Hepatocyte (in vitro differentiated cells): Measurements from ENCODE around the gene ELK1. TPM values are rescaled to one million over a fixed set of nuclear protein-coding genes. Genes with fewer than 3 reads are reported as not detected.

ENCODE experiments used
- DNase-seq: peaks from one replicate; pipeline ENCODE4 v3.0.0-alpha.2; 2016; ENCODE audit warnings: low spot score
- H2AFZ ChIP-seq: fragments of 200-600 bp; sonication (generic); 2 replicates; pipeline ENCODE4 v1.6.0; 2016; ENCODE audit warnings: antibody characterized with exemption, mild to moderate bottlenecking
- H3K27ac ChIP-seq: fragments of 200-600 bp; sonication (generic); 2 replicates; pipeline ENCODE4 v1.5.1; 2016; ENCODE audit warnings: mild to moderate bottlenecking
- H3K27me3 ChIP-seq: fragments of 200-600 bp; sonication (generic); 2 replicates; pipeline ENCODE4 v1.6.1; 2016
- H3K36me3 ChIP-seq: fragments of 200-600 bp; sonication (generic); replicated peaks from 2 replicates; pipeline ENCODE4 v1.5.1; 2016; ENCODE audit warnings: low read depth; ENCODE audit not compliant: insufficient read depth
- H3K4me1 ChIP-seq: fragments of 200-600 bp; sonication (generic); 2 replicates; pipeline ENCODE4 v1.5.1; 2016; ENCODE audit warnings: mild to moderate bottlenecking, moderate library complexity; ENCODE audit not compliant: insufficient read depth
- H3K4me2 ChIP-seq: fragments of 200-600 bp; sonication (generic); 2 replicates; pipeline ENCODE4 v1.6.0; 2016
- H3K4me3 ChIP-seq: fragments of 200-600 bp; sonication (generic); 2 replicates; pipeline ENCODE4 v1.5.1; 2016; ENCODE audit warnings: mild to moderate bottlenecking
- H3K79me2 ChIP-seq: fragments of 200-600 bp; sonication (generic); 2 replicates; pipeline ENCODE4 v1.6.0; 2017; ENCODE audit warnings: mild to moderate bottlenecking
- H3K9me2 ChIP-seq: fragments of 200-600 bp; sonication (generic); replicated peaks from 2 replicates; pipeline ENCODE4 v1.6.0; 2017; ENCODE audit warnings: mild to moderate bottlenecking; ENCODE audit not compliant: insufficient read depth
- H3K9me3 ChIP-seq: fragments of 200-600 bp; sonication (generic); 2 replicates; pipeline ENCODE4 v1.5.1; 2016; ENCODE audit warnings: low read depth, mild to moderate bottlenecking
- H4K20me1 ChIP-seq: fragments of 200-600 bp; sonication (generic); 2 replicates; pipeline ENCODE4 v1.6.0; 2016; ENCODE audit warnings: mild to moderate bottlenecking; ENCODE audit not compliant: insufficient read depth, poor library complexity, severe bottlenecking
- CTCF ChIP-seq: fragments of 200-600 bp; sonication (generic); IDR thresholded peaks from 2 replicates; pipeline ENCODE4 v1.5.1; 2016; ENCODE audit warnings: antibody characterized with exemption, mild to moderate bottlenecking; ENCODE audit not compliant: poor library complexity
- EZH2 ChIP-seq: fragments of 200-600 bp; sonication (generic); IDR thresholded peaks from 2 replicates; pipeline ENCODE4 v1.6.1; 2016; ENCODE audit warnings: antibody characterized with exemption, mild to moderate bottlenecking, borderline replicate concordance
- EZH2phosphoT487 ChIP-seq: fragments of 200-600 bp; sonication (generic); IDR thresholded peaks from one replicate; pipeline ENCODE4 v1.6.1; 2018; ENCODE audit warnings: antibody characterized with exemption, mild to moderate bottlenecking, low read depth, moderate library complexity; ENCODE audit not compliant: unreplicated experiment, severe bottlenecking
- WGBS: methylation state at CpG from one replicate; pipeline ENCODE4 v1.1.6; 2016; ENCODE audit warnings: low lambda C conversion rate; ENCODE audit errors: missing lambda C conversion rate; 5-methylcytosine and 5-hydroxymethylcytosine counted together
- polyA plus RNA-seq: library from polyadenylated mRNA; unstranded; fragments of >200 nt; fragmentation: Nextera tagmentation; extraction: Ambion mirVana; gene quantifications from 2 replicates; pipeline ENCODE4 v1.2.1, GENCODE V29; 2016
- total RNA-seq: library from RNA; depleted of rRNA; stranded (reverse); fragments of >200 nt; gene quantifications from 2 replicates; pipeline ENCODE4 v1.2.3, GENCODE V29; 2014

ELK1 gene
- total and polyA plus RNA-seq, 2 experiments from 2014 or later: 24.4 to 32.0 TPM

- TF ChIP-seq EZH2: no peak
- TF ChIP-seq CTCF: no peak
- TF ChIP-seq EZH2phosphoT487: no peak
- no peak overlapping the region for H3K27ac ChIP-seq
- H3K4me1 ChIP-seq: no peaks in the 10 kb centered on the region
- H3K4me2 ChIP-seq: no peak overlapping the region
- no peaks in the 10 kb centered on the region for H3K9me2 ChIP-seq
- no peaks in the 10 kb centered on the region for H3K9me3 ChIP-seq
- no peaks in the 10 kb centered on the region for H3K36me3 ChIP-seq
- H2AFZ ChIP-seq: no peak overlapping the region
- H3K79me2 ChIP-seq: no peaks in the 10 kb centered on the region
- H4K20me1 ChIP-seq: no peaks in the 10 kb centered on the region
- no peak overlapping the region for H3K4me3 ChIP-seq
- DNase-seq: no peak
- no peaks in the 10 kb centered on the region for H3K27me3 ChIP-seq
Observed at GRCh38 chrX:47612418-47612817, 37.9 kb downstream of the ELK1 start.

GRCh38 chrX:47611926-47612325 lies 38.4 kb downstream of the ELK1 start:
- 67% methylated on average over 2 of the region's 2 CpGs for WGBS
- no peaks in the 10 kb centered on the region for H3K27me3 ChIP-seq
- H3K4me1 ChIP-seq: no peaks in the 10 kb centered on the region
- no peak overlapping the region for H3K4me3 ChIP-seq
- H3K4me2 ChIP-seq: no peak overlapping the region
- no peaks in the 10 kb centered on the region for H3K9me3 ChIP-seq
- DNase-seq: no peak
- H3K79me2 ChIP-seq: no peaks in the 10 kb centered on the region
- H3K27ac ChIP-seq: no peak overlapping the region
- no peaks in the 10 kb centered on the region for H3K9me2 ChIP-seq
- H4K20me1 ChIP-seq: no peaks in the 10 kb centered on the region
- TF ChIP-seq CTCF (no peak), EZH2phosphoT487 (no peak), EZH2 (no peak)
- H3K36me3 ChIP-seq: no peaks in the 10 kb centered on the region
- H2AFZ ChIP-seq: no peak overlapping the region

GRCh38 chrX:47611489-47611888 lies 38.9 kb downstream of the ELK1 start:
- H3K9me2 ChIP-seq: no peaks in the 10 kb centered on the region
- H2AFZ ChIP-seq: no peak overlapping the region
- no peaks in the 10 kb centered on the region for H3K36me3 ChIP-seq
- H3K9me3 ChIP-seq: no peaks in the 10 kb centered on the region
- WGBS: 67% methylated on average over 2 of the region's 2 CpGs
- TF ChIP-seq EZH2 (no peak), CTCF (no peak), EZH2phosphoT487 (no peak)
- H3K4me3 ChIP-seq: no peak overlapping the region
- no peak overlapping the region for H3K27ac ChIP-seq
- no peaks in the 10 kb centered on the region for H3K79me2 ChIP-seq
- no peak overlapping the region for H3K4me2 ChIP-seq
- no peaks in the 10 kb centered on the region for H3K27me3 ChIP-seq
- H3K4me1 ChIP-seq: no peaks in the 10 kb centered on the region
- DNase-seq: no peak
- H4K20me1 ChIP-seq: no peaks in the 10 kb centered on the region

- no peak for TF ChIP-seq CTCF
- no peak for TF ChIP-seq EZH2
- TF ChIP-seq EZH2phosphoT487: no peak
- Histone ChIP-seq H3K27me3 (no peaks in the 10 kb centered on the region), H3K36me3 (no peaks in the 10 kb centered on the region), H4K20me1 (no peaks in the 10 kb centered on the region), H3K4me1 (no peaks in the 10 kb centered on the region), H3K27ac (no peak overlapping the region), H3K4me3 (no peak overlapping the region), H3K79me2 (no peaks in the 10 kb centered on the region), H3K9me3 (no peaks in the 10 kb centered on the region), H2AFZ (no peak overlapping the region), H3K9me2 (no peaks in the 10 kb centered on the region), H3K4me2 (no peak overlapping the region)
- WGBS: 82% methylated on average over 4 of the region's 4 CpGs
- DNase-seq: no peak
Observed at GRCh38 chrX:47610511-47610910, 39.9 kb downstream of the ELK1 start.
